Femur (tissue), 1 donor: ENCODE measurements around the gene USP13.
A peak's percentile ranks its signal among the peaks of the same experiment; 100 is the strongest.

Experiments
- DNase-seq: peaks from one replicate; pipeline ENCODE4 v3.0.0-alpha.2; 2017

The USP13 gene

DNA sequence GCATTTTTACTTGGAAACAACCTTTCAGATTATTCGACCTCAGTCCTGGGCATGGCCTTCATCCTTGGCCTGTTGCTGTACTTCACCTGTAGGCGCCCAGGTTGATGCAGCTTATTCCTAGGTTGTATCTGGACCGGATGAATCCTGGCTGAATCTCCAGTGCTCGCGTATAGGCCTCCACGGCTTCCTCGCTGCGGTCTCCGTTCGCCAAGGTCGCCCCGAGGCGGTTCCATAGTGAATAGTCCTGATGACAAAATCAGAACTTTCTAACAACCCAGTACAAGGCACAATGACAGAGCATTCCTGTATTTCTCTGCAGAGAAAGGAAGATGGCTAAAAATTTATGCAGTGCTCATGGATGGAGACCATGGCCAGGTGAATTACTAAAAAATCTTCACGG lies 154.7 kb downstream of the USP13 start:
- no peak for DNase-seq

- DNase-seq = no peak
Measured at GRCh38 chr3:179809639-179810038, 156.8 kb downstream of the USP13 start.

GRCh38 chr3:179811321-179812095 lies 158.7 kb downstream of the USP13 start:
- peak; percentile 39 for DNase-seq

DNA sequence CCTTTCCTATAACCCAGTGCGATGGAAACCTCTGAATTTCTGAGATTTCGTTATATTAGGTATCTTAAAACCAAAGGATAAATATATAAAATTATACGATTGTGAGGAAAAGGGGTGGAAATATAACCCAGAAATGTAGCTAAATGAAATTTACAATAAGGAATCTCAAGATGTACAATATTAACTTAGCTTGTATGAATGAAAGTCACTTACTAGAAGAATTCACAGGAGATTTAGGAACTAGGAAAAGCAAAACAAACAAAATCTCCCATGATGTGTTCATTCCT lies 159.2 kb downstream of the USP13 start:
- no peak for DNase-seq

- no peak for DNase-seq
Measured at GRCh38 chr3:179819379-179819778, 166.5 kb downstream of the USP13 start.

DNA sequence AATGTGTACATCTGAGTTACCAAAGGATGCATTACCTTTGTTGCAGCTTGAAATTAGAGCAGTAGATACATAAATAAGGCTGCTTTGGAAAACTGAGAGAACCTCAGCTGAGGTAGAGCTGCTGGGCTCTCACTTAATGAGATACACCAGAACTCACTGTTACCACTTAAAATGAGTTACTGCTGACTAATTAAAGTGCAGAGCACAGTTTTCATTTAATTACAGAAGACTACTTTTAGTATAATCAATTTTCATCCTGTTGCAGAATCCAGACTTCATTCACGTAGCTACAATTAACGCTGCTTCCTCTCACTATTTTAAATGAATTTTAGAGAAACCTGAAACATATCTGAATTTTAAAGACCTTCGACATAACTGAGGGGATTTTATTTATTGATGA lies 169.5 kb downstream of the USP13 start:
- DNase-seq = no peak

GRCh38 chr3:179825527-179826246 lies 172.8 kb downstream of the USP13 start:
- DNase-seq = no peak

GRCh38 chr3:179826247-179826637 lies 173.4 kb downstream of the USP13 start:
- no peak for DNase-seq

DNA sequence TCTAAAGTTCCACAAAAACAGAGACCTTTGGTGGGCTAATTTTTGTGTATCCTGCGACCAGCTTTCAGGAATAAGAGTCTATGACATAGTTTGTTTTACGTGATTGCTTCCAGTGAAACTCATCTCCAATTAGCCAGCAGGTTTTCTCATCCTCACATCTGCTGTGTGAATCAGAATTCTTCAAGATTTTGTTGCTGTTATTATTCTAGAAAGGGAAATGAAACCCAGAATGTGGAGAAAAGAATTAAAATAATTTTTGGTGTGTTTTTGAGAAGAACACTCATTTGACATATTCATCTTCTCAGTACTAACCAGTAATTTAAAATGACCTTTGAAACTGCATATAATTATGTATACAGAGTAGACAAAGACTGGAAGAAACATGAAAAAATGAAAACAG lies 175.9 kb downstream of the USP13 start:
- DNase-seq = no peak

GRCh38 chr3:179829401-179829800 lies 176.6 kb downstream of the USP13 start:
- DNase-seq = no peak

- DNase-seq = no peak
Measured at GRCh38 chr3:179832333-179832854, 179.6 kb downstream of the USP13 start.

- no peak for DNase-seq
Measured at GRCh38 chr3:179833294-179833693, 180.5 kb downstream of the USP13 start.

- DNase-seq = no peak
Measured at GRCh38 chr3:179837374-179837773, 184.5 kb downstream of the USP13 start.
